Measurements from ENCODE around the gene AKR1E2. TPM values are rescaled to one million over a fixed set of nuclear protein-coding genes. Genes with fewer than 3 reads are reported as not detected.

AKR1E2 gene
- 11.9 and 22.6 TPM in 2 replicates for total RNA-seq

GRCh38 chr10:4825868-4826791, at the start of gene AKR1E2:
Gene AKR1E2, plus strand, starts transcription at chr10:4826207. Its CDS starts 118 bp downstream, at chr10:4826325.

Other genes starting within 250 kb of the AKR1E2 start
- gene AKR1C1, start 137.2 kb downstream of the AKR1E2 start, total RNA-seq, result 6.8 and 8.3 TPM in 2 replicates
- gene AKR1C2, start 177.7 kb downstream of the AKR1E2 start, total RNA-seq, result 1.2 and 1.7 TPM in 2 replicates